ENCODE data around the gene NAA10. TPM values are rescaled to one million over a fixed set of nuclear protein-coding genes. Genes with fewer than 3 reads are reported as not detected.
A peak's percentile ranks its signal among the peaks of the same experiment; 100 is the strongest.
"Not testable (repeated sequence)": the region's sequence is repeated elsewhere in the genome, so short reads cannot be mapped to it uniquely, and the experiment has no call there.

Gene NAA10
- total RNA-seq: 100 to 1,000 TPM in 2 of 4 donors, 10 to 100 TPM in 2; 89.3 to 106 (median 95.4) TPM

DNA sequence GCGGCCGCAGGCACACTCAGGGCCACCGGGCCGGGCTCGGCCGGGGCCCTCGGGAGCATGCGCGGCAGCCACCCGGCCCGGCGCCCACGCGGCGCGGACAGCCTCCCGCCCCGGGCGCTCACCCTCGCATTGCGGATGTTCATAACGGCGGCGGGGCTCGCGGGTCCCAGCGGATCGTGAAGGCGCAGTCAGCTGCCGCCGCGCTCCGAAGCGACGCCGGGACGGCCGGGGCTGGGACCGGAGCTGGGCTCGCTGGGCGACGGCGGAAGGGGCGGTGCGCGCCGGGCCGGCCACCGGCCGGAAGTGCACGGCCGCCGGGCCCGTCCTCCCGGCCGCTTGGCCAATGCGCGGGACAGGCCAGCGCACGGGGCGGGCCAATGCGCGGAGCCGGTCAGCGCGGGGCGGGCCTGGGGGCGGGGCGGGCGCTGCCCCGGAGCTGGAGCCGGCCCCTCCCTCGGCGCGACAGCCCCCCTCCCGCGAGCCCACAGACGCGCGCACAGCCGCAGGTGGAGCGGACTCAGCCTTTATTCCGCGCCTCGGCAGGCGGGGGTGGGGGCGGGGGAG is at the start of gene NAA10:
Gene NAA10, minus strand, starts transcription at position 276 of the 564 bp plus-strand sequence. Its CDS starts 133 bp downstream, at position 143.
- Histone ChIP-seq H3K36me3 (peaks cover 0 to 37% (median 31%) of the 10 kb centered on the region in 4 donors), H3K4me1 (peaks cover 13 to 30% (median 20%) of the 10 kb centered on the region in 4 donors), H3K27me3 (no peaks in the 10 kb centered on the region), H3K27ac (replicated peaks in 1 of 4) (peak within 1 kb of the TSS; percentile 66 to 82 (median 72)), H3K9me3 (no peaks in the 10 kb centered on the region), H3K4me3 (peak within 1 kb of the TSS; percentile 68 to 92 (median 72))
- DNase-seq (ENCODE audit: extremely low spot score): no peak
- TF ChIP-seq, protein P1, sequence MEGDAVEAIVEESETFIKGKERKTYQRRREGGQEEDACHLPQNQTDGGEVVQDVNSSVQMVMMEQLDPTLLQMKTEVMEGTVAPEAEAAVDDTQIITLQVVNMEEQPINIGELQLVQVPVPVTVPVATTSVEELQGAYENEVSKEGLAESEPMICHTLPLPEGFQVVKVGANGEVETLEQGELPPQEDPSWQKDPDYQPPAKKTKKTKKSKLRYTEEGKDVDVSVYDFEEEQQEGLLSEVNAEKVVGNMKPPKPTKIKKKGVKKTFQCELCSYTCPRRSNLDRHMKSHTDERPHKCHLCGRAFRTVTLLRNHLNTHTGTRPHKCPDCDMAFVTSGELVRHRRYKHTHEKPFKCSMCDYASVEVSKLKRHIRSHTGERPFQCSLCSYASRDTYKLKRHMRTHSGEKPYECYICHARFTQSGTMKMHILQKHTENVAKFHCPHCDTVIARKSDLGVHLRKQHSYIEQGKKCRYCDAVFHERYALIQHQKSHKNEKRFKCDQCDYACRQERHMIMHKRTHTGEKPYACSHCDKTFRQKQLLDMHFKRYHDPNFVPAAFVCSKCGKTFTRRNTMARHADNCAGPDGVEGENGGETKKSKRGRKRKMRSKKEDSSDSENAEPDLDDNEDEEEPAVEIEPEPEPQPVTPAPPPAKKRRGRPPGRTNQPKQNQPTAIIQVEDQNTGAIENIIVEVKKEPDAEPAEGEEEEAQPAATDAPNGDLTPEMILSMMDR (IDR thresholded peaks at IDR 0.05): no peak
- peak in 1 of 2 donors; percentile 50 for TF ChIP-seq POLR2AphosphoS5 (IDR thresholded peaks at IDR 0.05)
- WGBS: 15% methylated on average over 4 of the region's 87 CpGs
- intact Hi-C loops (cut with DNase I): no loop called here

DNA sequence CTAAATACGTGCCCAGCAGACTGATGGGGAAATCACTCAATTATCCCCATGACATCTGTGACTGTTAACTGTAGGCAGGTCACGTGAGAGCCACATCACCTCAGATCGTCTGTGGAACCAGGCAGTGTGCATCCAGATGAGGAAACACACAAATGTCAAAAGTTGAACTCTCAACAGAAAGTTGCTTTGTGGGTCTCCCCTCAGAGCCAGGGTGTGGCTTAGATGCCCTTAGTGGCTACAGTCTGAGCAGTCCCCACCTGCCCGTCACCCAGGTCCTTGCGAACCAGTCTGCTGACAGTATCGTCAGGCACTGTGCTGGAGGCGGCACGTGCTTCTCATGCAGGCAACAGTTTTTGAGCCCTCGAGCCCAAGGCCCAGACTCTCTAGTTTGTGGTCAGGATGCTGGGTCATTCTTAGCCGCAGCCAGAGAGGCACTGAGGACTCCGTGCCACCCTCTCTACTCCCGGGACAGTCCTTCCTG is 48.5 kb upstream of the NAA10 start:
- TF ChIP-seq EP300 (IDR thresholded peaks at IDR 0.05) (no peak), POLR2A (IDR thresholded peaks at IDR 0.05; ENCODE audit: low read depth) (no peak), POLR2AphosphoS5 (IDR thresholded peaks at IDR 0.05) (no peak)
- TF ChIP-seq, protein P1 (IDR thresholded peaks at IDR 0.05): no peak
- H3K27ac ChIP-seq (replicated peaks in 1 of 4): no peak overlapping the region
- no peaks in the 10 kb centered on the region for H3K9me3 ChIP-seq
- H3K4me1 ChIP-seq: peaks cover 4 to 10% (median 8%) of the 10 kb centered on the region in 4 donors
- no peaks in the 10 kb centered on the region for H3K27me3 ChIP-seq
- intact Hi-C loops (cut with DNase I): no loop called here
- DNase-seq (ENCODE audit: extremely low spot score): no peak
- peaks cover 0 to 3% (median 2%) of the 10 kb centered on the region in 4 donors for H3K36me3 ChIP-seq
- WGBS: 70% methylated on average over 6 of the region's 12 CpGs
- no peak overlapping the region for H3K4me3 ChIP-seq

DNA sequence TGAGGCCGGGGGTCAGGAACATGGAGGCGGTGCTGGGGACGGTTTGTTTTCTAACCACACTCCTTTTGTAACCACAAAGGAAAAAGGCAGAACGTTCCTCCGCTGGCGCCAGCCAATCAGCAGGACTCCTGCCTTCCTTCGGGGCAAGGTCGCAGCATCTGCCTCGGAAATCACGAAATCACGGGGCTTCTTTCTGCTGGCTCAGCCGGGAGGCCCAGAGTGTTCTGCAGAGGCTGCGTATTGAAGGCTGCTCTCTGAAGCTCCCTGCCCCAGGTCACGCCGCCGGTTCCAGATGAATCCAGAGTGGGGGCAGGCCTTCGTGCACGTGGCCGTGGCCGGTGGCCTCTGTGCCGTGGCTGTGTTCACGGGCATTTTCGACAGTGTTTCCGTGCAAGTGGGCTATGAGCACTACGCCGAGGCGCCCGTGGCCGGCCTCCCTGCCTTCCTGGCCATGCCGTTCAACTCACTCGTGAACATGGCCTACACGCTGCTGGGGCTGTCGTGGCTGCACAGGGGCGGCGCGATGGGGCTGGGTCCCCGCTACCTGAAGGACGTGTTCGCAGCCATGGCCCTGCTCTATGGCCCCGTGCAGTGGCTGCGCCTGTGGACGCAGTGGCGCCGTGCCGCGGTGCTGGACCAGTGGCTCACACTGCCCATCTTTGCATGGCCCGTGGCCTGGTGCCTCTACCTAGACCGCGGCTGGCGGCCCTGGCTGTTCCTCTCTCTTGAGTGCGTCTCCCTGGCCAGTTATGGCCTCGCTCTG is 47.1 kb upstream of the NAA10 start:
- peaks cover 4 to 10% (median 8%) of the 10 kb centered on the region in 4 donors for H3K4me1 ChIP-seq
- WGBS: 88% methylated on average over 23 of the region's 52 CpGs
- no peak overlapping the region for H3K4me3 ChIP-seq
- peak overlapping the region in 2 of 4 donors; percentile 22 to 27 for H3K27ac ChIP-seq (replicated peaks in 1 of 4)
- no peak for DNase-seq (ENCODE audit: extremely low spot score)
- H3K36me3 ChIP-seq: peaks cover 0 to 3% (median 2%) of the 10 kb centered on the region in 4 donors
- H3K27me3 ChIP-seq: no peaks in the 10 kb centered on the region
- TF ChIP-seq POLR2AphosphoS5 (IDR thresholded peaks at IDR 0.05) (no peak), POLR2A (IDR thresholded peaks at IDR 0.05; ENCODE audit: low read depth) (no peak), EP300 (IDR thresholded peaks at IDR 0.05) (no peak)
- TF ChIP-seq, protein P1 (IDR thresholded peaks at IDR 0.05): no peak
- H3K9me3 ChIP-seq: no peaks in the 10 kb centered on the region
- intact Hi-C loops (cut with DNase I): no loop called here

DNA sequence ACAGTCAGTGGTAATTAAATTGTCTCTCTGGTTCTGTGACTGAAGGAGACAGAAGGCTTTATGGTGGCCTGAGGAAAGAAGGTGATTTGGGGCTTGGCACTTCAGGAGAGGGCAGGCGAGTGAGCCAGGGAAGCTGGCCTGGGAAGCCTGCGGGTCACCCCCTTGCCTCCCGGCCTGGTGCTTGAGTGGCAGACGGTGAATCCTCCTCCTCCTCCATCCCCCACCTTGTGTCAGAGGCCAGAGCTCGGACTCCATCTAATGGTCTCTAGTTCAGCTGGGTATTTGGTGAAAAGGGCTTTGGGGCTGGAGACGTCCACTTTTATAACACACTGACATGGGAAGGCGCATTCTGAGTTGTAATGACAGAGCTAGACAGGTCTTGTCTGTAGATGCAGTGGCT is 46.4 kb upstream of the NAA10 start:
- TF ChIP-seq, protein P1 (IDR thresholded peaks at IDR 0.05): no peak
- TF ChIP-seq POLR2A (IDR thresholded peaks at IDR 0.05; ENCODE audit: low read depth) (no peak), POLR2AphosphoS5 (IDR thresholded peaks at IDR 0.05) (no peak), EP300 (IDR thresholded peaks at IDR 0.05) (no peak)
- DNase-seq (ENCODE audit: extremely low spot score): no peak
- H3K4me3 ChIP-seq: no peak overlapping the region
- H3K27ac ChIP-seq (replicated peaks in 1 of 4): peak overlapping the region in 2 of 4 donors; percentile 22 to 27
- H3K4me1 ChIP-seq: peaks cover 4 to 10% (median 8%) of the 10 kb centered on the region in 4 donors
- no peaks in the 10 kb centered on the region for H3K9me3 ChIP-seq
- intact Hi-C loops (cut with DNase I): no loop called here
- WGBS: 88% methylated on average over 7 of the region's 7 CpGs
- no peaks in the 10 kb centered on the region for H3K27me3 ChIP-seq
- peaks cover 0 to 3% (median 2%) of the 10 kb centered on the region in 4 donors for H3K36me3 ChIP-seq

DNA sequence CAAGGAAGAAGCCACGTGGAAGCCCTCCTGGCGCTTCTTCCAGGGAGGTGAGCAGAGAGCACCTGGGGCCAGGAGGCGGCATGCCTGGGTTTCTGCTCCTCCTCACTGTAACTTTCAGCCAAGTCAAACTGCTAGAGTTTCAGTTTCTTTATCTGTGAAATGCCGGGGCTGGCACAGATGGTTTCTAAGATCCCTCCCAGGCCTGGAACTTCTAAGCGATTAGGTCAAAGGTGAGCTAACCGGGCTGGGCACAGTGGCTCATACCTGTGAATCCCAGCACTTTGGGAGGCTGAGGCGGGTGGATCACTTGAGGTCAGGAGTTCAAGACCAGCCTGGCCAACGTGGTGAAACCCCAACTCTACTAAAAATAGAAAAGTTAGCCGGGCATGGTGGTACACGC is 45.6 kb upstream of the NAA10 start:
- intact Hi-C loops (cut with DNase I); H3K27ac ChIP-seq (replicated peaks in 1 of 4); H3K4me3 ChIP-seq; H3K4me1 ChIP-seq; H3K9me3 ChIP-seq; DNase-seq (ENCODE audit: extremely low spot score); H3K27me3 ChIP-seq; H3K36me3 ChIP-seq: not testable (repeated sequence)
- 88% methylated on average over 9 of the region's 10 CpGs for WGBS

Measured in esophagus muscularis mucosa (tissue), 4 donors.